Measurements from ENCODE around the gene SMAD6.

DNA sequence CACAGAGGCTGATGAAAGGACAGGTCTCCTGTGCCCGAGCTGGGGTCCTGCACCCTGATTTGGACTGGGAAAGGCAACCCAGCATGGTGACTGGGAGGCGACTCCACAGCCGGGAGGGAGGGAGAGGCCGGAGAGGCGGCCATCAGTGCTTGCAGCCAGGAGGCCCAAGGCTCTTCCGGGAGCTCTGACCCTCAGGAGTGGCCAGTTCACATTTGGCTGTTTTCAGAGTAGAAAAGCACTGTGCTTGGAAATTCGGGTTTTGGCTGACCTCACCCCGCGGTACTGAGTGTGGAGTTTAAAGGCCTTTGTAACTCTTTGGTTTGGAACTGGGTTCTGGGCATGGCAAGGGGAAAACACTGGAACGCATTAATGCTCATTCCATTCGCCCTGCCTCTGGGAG lies 31.9 kb downstream of the SMAD6 start:
- TF ChIP-seq POLR2A (IDR thresholded peaks at IDR 0.05), result no peak
- TF ChIP-seq, protein P1, sequence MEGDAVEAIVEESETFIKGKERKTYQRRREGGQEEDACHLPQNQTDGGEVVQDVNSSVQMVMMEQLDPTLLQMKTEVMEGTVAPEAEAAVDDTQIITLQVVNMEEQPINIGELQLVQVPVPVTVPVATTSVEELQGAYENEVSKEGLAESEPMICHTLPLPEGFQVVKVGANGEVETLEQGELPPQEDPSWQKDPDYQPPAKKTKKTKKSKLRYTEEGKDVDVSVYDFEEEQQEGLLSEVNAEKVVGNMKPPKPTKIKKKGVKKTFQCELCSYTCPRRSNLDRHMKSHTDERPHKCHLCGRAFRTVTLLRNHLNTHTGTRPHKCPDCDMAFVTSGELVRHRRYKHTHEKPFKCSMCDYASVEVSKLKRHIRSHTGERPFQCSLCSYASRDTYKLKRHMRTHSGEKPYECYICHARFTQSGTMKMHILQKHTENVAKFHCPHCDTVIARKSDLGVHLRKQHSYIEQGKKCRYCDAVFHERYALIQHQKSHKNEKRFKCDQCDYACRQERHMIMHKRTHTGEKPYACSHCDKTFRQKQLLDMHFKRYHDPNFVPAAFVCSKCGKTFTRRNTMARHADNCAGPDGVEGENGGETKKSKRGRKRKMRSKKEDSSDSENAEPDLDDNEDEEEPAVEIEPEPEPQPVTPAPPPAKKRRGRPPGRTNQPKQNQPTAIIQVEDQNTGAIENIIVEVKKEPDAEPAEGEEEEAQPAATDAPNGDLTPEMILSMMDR (IDR thresholded peaks at IDR 0.05), result no peak

All from right lobe of liver (tissue), 4 donors.